Muscle layer of colon (tissue), 2 donors: ENCODE measurements around the gene LINC00237.

Experiments
- H3K27ac ChIP-seq: one replicate; pipeline ENCODE4 v1.7.0; 2013; ENCODE audit warnings: low read depth, mild to moderate bottlenecking, low read length, moderate library complexity
- H3K27me3 ChIP-seq, 2 donors: one replicate each; pipeline ENCODE4 v1.7.0; 2013; ENCODE audit warnings: low read length in 2 of 2, mild to moderate bottlenecking in 2 of 2; ENCODE audit not compliant: insufficient read depth in 2 of 2, control insufficient read depth in 1 of 2
- H3K36me3 ChIP-seq: one replicate; pipeline ENCODE4 v1.7.0; 2013; ENCODE audit warnings: mild to moderate bottlenecking, low read length; ENCODE audit not compliant: insufficient read depth
- H3K4me1 ChIP-seq: one replicate; pipeline ENCODE4 v1.7.0; 2013; ENCODE audit warnings: mild to moderate bottlenecking, low read length; ENCODE audit not compliant: insufficient read depth
- H3K4me3 ChIP-seq, 2 donors: one replicate each; pipeline ENCODE4 v1.7.0; 2013; ENCODE audit warnings: low read length in 2 of 2, low read depth in 1 of 2, mild to moderate bottlenecking in 1 of 2, moderate library complexity in 1 of 2
- H3K9ac ChIP-seq: one replicate; pipeline ENCODE4 v1.7.0; 2013; ENCODE audit warnings: low read length
- H3K9me3 ChIP-seq: one replicate; pipeline ENCODE4 v1.7.0; 2013; ENCODE audit warnings: mild to moderate bottlenecking, low read length
- donor health status: abdominal sarcoma.
- donor health status: Adenocarcinoma of cecum.

The LINC00237 gene

GRCh38 chr20:21063276-21063675 is 42.9 kb downstream of the LINC00237 start:
- H3K4me1 ChIP-seq = no peaks in the 10 kb centered on the region
- no peaks in the 10 kb centered on the region for H3K9me3 ChIP-seq
- H3K27me3 ChIP-seq = no peaks in the 10 kb centered on the region
- H3K27ac ChIP-seq = no peak overlapping the region
- H3K9ac ChIP-seq = no peak overlapping the region
- H3K36me3 ChIP-seq = no peaks in the 10 kb centered on the region
- no peak overlapping the region for H3K4me3 ChIP-seq

DNA sequence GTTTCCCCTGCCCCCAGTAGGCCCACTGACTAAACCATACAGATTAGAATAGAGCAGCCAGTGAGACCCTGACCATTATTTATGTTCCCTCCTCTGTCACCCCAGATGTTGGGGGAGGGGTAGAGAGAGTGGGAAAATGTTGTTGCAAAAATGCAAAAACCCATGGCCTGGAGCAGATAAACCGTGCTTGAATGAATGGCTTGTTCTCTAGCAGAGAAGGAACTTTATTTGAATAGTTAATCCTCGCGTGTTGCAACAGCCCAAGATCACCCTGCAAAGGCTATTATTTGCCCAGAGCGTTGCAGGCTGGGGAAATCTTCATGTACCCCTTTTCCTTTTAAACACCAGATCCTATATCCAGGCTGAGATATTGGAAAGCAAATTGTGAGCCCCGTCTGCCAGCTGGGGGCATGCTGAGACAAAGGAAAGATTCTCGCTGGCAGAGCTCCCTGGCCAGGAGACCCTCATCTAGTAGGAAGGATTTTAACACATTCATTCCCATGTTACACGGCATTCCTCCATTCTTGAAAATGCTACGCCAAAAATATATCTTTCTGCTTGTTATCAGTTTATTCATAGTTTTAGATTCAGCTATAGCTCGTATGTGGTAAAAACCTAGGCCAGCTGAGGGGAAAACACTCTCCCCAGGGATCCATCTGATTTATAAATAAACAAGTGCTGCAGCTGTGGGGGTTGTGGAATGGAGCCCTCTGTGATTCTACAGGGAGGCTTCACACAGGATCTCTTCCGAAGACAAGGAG is 53.0 kb downstream of the LINC00237 start:
- H3K9me3 ChIP-seq = no peaks in the 10 kb centered on the region
- no peaks in the 10 kb centered on the region for H3K36me3 ChIP-seq
- H3K4me1 ChIP-seq = no peaks in the 10 kb centered on the region
- peaks cover 0 to 6% of the 10 kb centered on the region in 2 donors for H3K27me3 ChIP-seq
- H3K4me3 ChIP-seq = no peak overlapping the region
- no peak overlapping the region for H3K27ac ChIP-seq
- no peak overlapping the region for H3K9ac ChIP-seq

DNA sequence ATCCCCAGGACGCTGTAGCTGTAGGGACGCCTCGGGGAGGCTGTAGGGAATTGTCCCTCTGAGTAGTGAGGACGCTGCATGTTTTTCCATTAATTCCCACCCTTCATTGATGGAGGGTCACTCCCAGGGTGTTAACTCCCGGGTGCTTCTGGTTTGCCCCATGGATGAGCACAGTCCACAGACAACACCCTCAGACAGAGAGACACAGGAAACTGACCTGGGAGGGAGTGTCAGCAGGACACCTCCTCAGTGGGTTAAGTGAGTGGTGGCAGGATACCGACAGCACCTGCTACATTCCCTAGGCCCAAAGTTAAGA is 53.5 kb downstream of the LINC00237 start:
- no peaks in the 10 kb centered on the region for H3K9me3 ChIP-seq
- H3K27me3 ChIP-seq = peaks cover 0 to 6% of the 10 kb centered on the region in 2 donors
- H3K4me3 ChIP-seq = no peak overlapping the region
- H3K4me1 ChIP-seq = no peaks in the 10 kb centered on the region
- H3K9ac ChIP-seq = no peak overlapping the region
- no peaks in the 10 kb centered on the region for H3K36me3 ChIP-seq
- H3K27ac ChIP-seq = no peak overlapping the region

DNA sequence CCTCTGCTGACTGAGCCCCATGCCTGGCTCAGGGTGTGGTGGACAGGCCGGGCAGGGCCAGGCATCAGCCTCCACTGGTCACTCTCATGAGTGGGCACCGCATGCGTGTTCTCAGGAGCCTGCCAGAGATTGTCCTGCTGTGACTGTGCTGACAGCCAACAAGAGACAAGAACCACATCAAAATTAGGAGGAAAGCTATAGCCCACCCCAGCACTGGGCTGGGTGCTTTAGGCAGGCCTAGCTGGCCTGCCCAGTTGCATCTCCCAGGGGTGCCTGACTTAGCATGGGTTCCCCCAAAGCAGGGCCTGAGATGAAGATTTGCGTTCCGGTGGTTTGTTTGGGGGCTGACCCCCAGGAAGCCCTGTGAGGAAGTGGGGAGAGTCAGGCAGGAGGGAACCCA is 53.9 kb downstream of the LINC00237 start:
- H3K4me1 ChIP-seq = no peaks in the 10 kb centered on the region
- no peaks in the 10 kb centered on the region for H3K9me3 ChIP-seq
- no peaks in the 10 kb centered on the region for H3K36me3 ChIP-seq
- H3K4me3 ChIP-seq = no peak overlapping the region
- H3K27me3 ChIP-seq = peaks cover 0 to 6% of the 10 kb centered on the region in 2 donors
- no peak overlapping the region for H3K27ac ChIP-seq
- no peak overlapping the region for H3K9ac ChIP-seq

- Histone ChIP-seq H3K9ac (no peak overlapping the region), H3K36me3 (no peaks in the 10 kb centered on the region), H3K27me3 (peaks cover 0 to 6% of the 10 kb centered on the region in 2 donors), H3K27ac (no peak overlapping the region), H3K4me3 (no peak overlapping the region), H3K9me3 (no peaks in the 10 kb centered on the region), H3K4me1 (no peaks in the 10 kb centered on the region)
Measured at GRCh38 chr20:21050710-21051109, 55.4 kb downstream of the LINC00237 start.

DNA sequence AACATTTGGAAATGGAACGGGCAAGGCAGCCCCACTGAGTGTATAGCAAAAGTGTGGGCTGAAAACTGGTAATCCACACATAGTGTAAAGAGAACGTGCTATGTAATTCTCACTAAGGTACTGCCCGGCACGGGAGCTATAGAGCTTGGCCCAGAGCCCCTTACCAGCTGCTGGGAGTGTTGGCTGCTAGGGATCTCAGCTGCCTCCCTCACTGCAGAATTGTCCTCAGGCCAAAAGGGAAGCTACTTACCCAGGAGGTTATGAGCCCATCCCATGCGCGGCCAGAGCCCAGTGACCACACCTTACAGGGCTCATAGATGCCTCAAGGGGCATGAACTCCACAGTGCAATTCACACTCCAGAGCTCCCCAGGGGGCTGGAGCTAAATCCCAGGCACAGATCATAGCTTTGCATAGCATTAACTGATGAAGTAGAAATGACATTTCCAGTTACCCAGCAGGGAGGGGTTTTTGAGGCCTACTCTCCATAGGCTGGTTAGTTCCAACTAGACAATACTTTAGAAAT is 56.8 kb downstream of the LINC00237 start:
- Histone ChIP-seq H3K4me3 (no peak overlapping the region), H3K9ac (no peak overlapping the region), H3K27ac (no peak overlapping the region), H3K4me1 (no peaks in the 10 kb centered on the region), H3K27me3 (peaks cover 0 to 6% of the 10 kb centered on the region in 2 donors), H3K36me3 (no peaks in the 10 kb centered on the region), H3K9me3 (no peaks in the 10 kb centered on the region)

- no peak overlapping the region for H3K9ac ChIP-seq
- no peak overlapping the region for H3K4me3 ChIP-seq
- H3K27me3 ChIP-seq = peaks cover 0 to 6% of the 10 kb centered on the region in 2 donors
- no peaks in the 10 kb centered on the region for H3K4me1 ChIP-seq
- H3K9me3 ChIP-seq = no peaks in the 10 kb centered on the region
- H3K36me3 ChIP-seq = no peaks in the 10 kb centered on the region
- no peak overlapping the region for H3K27ac ChIP-seq
Measured at GRCh38 chr20:21048841-21049273, 57.3 kb downstream of the LINC00237 start.

DNA sequence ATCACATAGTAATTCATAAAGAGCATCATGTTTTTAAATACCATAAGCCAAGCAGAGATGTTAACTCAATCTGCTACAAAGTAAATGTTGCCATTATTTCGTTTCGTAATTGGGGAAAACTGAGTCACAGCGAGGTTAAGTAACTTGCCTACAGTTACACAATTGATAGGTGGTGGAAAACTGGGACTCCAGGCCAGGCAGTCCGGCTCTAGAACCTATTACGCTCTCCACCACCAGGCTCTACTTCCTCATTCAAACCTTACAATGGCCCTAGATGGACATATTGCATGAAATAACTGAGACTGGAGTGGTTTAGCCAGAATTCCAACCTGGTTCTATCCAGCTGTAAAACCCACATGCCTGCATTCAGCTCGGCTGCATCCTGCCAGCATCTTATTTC is 58.2 kb downstream of the LINC00237 start:
- Histone ChIP-seq H3K4me3 (no peak overlapping the region), H3K4me1 (no peaks in the 10 kb centered on the region), H3K9me3 (no peaks in the 10 kb centered on the region), H3K36me3 (no peaks in the 10 kb centered on the region), H3K9ac (no peak overlapping the region), H3K27ac (no peak overlapping the region), H3K27me3 (peaks cover 0 to 6% of the 10 kb centered on the region in 2 donors)

DNA sequence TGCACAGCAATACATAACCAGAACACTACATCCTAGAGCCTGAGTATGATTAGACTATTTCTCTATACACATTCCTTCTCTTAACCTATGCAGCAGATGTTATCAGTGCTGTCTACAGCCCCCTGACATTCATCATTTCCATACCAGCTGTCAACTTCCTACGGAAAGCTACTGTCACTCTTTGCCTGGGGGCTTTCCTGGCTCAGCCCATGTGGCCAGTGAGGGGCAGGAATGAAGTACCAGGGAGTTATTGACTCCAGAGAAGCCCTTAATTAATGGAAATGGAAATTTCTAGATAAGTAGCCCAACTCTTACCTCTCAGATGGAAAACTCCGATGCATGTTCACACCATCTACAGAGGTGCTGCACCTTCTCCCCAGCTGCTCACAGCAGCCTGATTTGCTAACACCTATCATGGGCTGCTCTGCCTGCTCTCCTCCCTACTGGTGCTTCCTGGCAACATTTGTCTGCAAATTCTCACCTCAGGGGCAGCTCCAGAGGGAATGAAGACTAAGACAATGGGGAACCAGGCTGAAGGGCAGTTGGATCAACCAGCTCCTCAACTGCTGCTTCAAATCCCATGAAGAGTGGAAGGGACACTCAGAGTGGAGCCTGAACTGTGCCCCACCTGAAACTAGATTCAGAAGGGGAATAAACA is 59.6 kb downstream of the LINC00237 start:
- Histone ChIP-seq H3K27ac (no peak overlapping the region), H3K27me3 (peaks cover 0 to 6% of the 10 kb centered on the region in 2 donors), H3K36me3 (no peaks in the 10 kb centered on the region), H3K9me3 (no peaks in the 10 kb centered on the region), H3K9ac (no peak overlapping the region), H3K4me3 (no peak overlapping the region), H3K4me1 (no peaks in the 10 kb centered on the region)
